Renal cortical epithelial cell (primary cell): ENCODE results near the gene MANSC1. TPM values are rescaled to one million over a fixed set of nuclear protein-coding genes. Genes with fewer than 3 reads are reported as not detected.
"Not testable (repeated sequence)": the region's sequence is repeated elsewhere in the genome, so short reads cannot be mapped to it uniquely, and the experiment has no call there.

Source experiments
- DNase-seq: peaks from one replicate; pipeline ENCODE4 v3.0.0-alpha.2; 2011; ENCODE audit warnings: low read depth
- total RNA-seq: library from RNA; depleted of rRNA; stranded (reverse); fragments of >200 nt; gene quantifications from 2 replicates; pipeline ENCODE4 v1.2.3, GENCODE V29; 2014

The MANSC1 gene
- total RNA-seq, 1 donor from 2014 or later: 1.8 TPM

DNA sequence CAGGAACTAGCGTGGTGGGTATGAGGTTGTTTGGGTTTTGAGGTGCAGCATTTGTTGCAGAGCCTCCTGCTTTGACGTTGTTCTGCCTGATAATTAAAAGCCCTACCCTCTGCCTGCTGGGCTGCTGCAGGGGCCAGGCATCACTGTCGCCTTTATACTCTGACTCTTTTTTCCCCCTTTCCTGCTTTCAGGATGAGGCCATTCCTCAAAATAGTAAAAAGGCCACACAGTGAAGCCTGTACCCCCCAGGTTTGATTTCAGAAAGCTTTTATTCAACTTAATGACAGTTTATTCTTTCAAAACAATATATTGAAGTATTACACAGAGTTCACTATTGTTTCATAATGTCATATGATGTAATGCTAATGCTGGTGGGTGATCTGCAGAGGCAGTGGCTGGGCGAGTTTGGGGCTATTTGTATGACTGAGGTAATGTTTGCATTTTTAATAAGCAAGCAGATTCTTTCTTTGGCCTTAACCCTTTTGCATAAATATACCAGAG lies 15.9 kb upstream of the MANSC1 start:
- no peak for DNase-seq

DNA sequence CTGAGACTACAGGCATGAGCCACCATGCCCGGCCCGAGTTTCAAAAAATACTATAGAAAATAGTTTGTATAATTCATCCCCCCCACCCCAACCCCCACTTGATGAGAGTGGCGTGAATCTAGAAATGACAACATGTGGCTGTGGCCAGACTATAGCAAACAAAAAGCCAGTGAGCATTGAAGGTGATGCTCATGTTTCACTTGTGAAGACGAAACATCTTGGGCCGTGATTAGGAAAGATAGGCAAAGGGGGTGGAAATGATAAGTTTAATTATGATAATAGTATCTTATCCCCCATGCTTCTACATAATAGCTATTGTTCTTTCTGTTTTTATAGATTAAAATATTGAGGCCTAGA lies 15.4 kb upstream of the MANSC1 start:
- DNase-seq: no peak

DNA sequence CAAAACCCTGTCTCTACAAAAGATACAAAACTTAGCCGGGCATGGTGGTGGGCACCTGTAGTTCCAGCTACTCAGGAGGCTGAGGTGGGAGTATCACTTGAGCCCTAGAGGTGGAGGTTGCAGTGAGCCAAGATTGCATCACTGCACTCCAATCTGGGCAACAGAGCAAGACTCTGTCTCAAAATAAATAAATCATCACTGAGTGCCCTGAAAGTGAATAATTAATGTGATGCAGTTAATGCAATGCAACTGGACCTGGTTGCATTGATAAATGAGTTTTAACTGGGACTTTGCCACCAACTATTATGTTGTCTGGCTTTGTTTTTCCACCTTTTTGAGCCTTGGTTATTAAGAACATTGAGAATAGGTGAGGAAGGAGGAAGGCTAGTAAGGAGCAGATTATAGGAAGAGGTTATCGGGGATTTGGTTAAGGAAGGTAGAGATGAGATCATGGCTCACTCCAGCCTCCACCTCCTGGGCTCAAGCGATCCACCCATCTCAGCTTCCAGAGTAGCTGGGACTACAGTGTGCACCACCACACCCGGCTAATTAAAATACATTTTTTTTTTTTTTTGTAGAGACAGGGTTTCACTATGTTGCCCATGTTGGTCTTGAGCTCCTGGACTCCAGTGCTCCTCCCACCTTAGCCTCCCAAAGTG lies 14.9 kb upstream of the MANSC1 start:
- no peak for DNase-seq

DNA sequence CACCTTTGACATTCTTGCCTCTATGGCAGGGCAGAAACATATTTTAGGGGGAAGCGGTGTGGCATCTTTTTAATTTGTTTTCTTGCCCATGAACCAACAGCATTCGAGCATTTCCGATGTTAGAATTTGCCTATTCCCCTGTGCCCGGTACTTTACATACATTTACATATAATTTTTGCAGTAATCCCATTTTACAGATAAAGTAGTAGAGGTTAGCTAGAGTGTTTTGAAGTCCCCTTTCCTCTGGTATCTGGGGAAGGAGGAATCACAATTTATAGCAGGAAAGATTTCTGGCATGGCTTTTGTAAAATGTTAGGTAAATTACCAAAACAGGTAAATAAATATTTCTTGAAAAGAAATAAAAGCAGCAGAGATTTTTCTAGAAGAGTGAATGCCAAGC lies 8.5 kb upstream of the MANSC1 start:
- no peak for DNase-seq

DNA sequence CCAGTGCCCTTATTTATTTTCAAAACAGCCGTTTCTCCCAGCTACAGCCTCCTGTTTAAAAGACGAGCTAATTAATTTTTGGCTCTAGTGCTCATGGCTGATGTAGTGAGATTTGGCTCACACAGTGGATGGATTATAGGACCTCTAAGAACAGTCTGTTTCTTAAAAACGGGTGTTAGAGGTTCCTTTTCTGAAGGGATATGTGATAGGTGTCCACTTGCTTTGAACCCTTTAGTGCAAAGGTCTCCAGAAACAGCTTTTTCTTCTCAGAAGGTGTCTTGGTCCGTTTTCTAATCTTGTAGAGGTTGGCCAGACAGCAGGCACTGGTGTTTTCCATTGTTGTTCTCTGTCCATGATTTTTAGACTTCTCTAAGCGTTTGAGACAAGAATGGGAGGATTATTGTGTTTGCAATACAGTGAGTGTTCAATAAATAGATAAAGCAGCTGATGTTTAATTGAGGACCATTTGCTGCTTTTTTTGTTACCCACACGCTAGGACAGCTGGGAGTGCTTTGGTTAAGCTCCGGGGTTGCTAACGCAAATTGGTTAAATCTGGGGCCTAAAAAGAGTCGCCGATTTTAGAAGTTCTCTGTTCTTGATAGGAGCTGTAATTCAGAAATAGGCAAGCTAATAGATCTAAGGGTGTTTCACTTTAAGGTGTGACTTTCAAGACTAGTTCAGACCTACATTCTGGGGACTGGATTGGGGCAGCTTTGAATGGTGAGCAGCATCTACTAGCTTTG lies 7.8 kb upstream of the MANSC1 start:
- DNase-seq: peak; percentile 28

DNA sequence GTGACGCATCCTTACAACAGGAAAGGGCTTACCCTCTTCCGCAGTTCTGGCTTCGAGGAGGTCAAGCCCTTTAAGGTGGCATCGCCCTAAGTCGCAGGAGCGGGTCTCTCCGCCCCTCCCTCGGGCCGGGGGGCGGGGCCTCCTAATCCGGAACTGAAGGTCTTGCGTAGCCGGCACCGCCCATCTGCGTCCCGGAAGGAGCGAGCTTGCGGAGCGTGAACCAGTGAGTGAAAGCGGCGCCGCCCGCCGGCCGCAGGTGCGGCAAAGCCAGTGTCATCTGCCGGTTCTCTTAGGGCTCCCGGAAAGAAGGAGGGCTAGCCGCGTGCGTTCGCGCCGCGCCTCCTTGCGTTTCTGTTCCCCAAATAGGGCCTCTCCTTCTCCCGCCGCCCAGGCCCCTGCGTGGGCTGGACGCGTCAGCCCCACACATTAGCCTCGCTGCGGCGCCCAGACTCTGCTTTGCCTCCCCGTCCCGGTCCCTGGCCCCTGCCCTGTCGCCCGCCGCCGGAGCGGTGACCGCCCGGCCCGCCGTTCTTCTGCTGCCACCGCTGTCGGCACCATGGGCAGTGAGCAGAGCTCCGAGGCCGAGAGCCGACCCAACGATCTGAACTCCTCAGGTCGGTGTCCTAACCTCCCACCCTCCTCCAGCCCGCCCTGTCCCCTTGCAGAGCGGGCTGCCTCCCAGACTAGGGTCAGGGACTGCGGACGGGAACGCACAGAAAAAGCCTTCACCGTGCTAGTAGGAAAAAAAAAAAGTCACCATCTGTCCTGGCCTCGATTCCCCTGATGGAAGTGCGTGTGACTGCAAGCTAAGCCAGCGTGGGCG lies 7.1 kb upstream of the MANSC1 start, which contains the start of gene BORCS5:
Gene BORCS5 (plus strand): TSS at position 183 of the 823 bp plus-strand sequence. CDS start 374 bp downstream, at position 557.
- DNase-seq: peak; percentile 88

DNA sequence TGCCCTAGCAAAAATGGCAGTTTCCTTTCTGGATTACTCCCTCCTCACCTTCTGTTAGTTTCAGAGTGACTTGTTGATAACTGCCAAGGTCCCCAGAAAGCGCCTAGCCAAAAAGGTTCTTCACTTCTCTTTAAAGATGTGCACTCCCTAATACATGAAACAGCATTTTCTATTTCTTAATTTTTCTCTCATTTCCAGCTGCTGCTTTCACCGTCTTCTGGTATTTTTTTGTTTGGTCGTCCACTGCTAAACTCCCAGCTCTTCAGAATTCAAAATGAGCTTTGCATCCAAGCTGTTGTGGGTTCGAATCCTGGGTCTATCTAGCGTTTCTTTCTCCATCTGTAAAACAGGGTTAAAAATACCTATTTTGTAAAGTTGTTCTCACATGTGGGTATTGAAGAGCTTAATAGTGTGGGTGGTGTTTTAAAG lies 6.4 kb upstream of the MANSC1 start:
- DNase-seq: no peak

DNA sequence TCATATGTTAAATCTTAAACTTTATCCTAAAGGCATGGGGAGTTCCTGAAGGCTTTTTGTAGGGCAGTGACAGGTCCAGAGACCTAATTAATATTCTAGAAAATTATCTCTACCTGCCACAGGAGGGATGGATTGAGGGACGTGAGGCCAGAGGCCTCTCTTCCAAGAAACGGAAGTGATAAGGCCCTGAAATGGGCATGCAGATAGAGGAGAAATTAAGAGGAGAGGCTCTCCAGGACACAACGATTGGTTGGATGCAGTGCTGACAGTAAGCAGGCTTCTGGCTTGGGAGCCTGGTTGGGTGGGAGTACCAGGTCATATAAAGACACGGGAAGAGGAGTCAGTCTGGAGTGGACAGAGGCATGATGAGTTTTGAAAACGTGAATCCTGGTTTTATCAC lies 3.8 kb upstream of the MANSC1 start:
- no peak for DNase-seq

DNA sequence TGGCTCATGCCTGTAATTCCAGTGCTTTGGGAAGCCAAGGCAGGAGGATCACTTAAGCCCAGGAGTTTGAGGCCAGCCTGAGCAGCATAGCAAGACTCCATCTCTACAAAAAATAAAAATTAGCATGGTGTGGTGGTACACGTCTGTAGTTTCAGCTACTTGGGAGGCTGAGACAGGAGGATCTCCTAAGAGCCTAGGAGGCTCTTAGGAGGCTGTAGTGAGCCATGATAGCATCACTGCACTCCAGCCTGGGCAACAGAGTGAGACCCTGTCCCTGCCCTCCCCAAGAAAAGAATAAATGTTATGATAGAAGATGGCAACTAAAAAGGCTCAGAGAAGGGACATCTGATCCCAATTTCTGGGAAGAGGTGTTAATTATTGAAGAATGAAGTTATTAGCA lies 3.2 kb upstream of the MANSC1 start:
- DNase-seq: no peak

DNA sequence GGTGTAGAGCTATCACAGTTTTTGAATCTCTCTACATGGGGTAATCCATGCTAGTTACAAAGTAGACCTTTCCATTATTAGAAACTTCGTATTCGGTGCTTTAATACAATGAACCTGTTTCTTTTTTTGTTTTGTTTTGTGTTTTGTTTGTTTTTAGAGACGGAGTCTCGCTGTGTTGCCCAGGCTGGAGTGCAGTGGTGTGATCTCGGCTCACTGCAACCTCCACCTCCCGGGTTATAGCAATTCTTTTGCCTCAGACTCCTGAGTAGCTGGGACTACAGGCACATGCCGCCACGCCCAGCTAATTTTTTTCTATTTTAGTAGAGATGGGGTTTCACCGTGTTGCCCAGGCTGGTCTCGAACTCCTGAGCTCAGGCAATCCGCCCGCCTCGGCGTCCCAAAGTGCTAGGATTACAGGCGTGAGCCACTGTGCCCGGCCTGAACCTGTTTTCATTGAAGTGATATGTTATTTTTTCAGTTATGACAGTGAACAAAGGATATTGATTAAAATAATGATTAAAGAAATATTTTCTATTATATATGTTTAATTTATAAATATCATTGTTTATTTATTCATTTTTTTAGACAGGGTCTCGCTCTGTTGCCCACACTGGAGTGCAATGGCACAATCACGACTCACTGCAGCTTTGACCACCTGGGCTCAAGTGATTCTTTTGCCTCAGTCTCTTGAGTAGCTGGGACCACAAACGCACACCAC lies 1.6 kb upstream of the MANSC1 start:
- DNase-seq: not testable (repeated sequence)

DNA sequence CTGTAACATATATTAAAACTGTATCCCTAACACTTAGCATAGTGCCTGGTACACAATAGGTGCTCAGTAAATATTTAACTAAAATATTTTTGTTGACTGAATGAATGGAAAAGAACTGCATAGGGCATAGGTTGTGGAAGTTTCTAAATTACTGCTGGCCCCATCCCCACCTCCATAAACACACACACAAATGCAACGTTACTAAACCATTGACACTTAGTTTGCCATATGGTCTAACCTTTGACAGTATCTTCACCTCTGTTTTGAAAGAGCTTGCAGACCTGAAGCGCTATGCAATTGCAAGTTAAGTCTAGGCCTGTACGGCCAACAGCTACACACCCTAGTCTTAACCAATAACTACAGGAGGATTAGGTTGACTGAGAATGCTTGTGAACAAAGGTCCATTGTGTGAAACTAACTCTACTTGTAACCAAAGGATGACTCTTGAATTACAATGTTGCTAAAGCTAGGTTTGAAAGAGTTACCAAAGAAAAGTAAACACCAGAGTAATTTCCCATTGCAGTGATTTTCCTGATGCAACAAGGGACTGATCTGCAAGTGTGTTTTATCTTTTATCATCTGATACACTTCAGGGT lies 924 bp upstream of the MANSC1 start:
- peak; percentile 86 for DNase-seq

DNA sequence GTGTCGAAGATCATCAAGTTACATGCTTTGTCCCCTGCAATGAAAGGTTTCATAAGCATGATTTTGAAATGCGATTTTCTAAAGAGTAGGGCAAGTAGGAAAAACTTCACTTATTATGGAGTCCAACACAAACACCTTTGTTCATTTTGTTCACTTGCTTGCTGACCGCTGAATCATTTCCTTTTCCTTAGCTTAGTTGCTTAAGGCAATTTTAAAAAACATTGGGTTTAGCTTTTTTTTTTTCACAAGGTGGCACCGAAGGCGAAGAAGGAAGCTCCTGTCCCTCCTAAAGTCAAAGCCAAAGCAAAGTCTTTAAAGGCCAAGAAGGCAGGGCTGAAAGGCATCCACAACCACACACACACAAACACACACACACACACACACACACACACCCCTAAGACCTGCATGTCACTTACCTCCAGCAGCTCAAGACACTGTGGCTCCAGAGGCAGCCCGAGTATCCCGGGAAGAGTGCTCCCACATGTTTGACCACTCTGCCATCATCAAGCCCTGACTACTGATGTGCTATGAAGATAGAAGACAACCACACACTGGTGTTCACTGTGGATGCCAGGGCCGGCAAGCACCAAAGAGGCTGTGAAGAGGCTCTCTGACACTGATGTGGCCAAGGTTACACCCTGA lies 11.4 kb downstream of the MANSC1 start:
- DNase-seq: peak; percentile 84

DNA sequence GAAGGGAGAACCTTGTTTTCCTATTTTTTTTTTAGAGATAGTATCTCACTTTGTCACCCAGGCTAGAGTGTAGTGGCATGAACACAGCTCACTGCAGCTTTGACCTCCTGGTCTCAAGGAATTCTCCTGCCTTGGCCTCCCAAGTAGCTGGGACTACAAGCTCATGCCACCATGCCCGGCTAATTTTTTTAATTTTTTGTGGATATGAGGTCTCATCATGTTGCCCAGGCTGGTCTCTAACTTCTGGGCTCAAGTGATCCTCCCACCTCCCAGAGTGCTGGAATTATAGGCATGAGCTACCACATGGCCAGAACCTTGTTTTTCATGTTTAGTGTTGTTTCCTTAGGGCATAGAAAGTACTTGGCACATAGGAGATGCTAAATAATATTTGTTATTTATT lies 13.5 kb downstream of the MANSC1 start:
- no peak for DNase-seq

DNA sequence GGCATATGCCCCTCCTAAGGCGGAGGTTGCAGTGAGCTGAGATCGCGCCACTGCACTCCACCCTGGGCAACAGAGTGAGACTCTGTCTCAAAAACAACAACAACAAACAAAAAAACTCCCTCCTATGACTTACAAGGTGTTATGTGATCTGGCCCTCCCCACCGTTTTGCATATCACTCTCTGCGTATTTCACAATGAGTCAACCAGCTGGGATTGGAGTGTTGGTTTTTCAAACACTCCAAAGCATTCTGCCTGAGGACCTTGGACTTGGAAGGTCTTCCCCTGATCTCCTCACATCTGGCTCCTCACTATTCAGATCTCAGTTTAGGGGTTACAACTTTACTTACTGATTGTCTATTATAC lies 14.0 kb downstream of the MANSC1 start:
- DNase-seq: peak; percentile 56

DNA sequence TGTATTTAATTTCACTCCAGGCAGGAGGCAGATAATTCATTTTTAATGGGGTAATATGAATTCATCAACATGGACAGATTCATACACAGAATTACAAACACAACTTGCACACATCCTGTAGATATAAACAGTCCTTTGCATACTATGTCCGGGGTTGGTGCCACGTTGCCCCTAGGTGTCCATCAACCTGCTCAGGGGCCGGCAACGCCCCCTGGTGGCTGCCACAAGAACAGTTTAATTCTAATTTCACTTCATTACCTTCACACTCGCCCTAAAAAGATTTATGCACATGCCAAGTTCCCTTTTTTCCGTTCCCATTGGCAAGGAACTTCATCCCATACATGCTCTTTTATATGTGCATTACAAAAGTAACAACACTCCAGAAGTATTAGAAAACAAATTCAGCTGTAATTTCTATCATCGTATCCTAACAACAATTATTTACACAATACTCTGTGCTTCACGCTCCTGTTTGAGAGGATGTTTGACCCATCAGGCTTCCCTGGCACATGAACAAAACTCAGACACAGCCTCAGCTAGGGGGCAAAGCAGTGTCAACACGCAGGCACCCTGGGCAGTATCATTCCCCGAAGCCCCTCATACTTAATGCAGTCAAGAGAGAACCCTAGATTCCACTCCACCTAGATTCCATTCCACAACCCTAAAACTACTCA lies 15.5 kb downstream of the MANSC1 start:
- DNase-seq: no peak

DNA sequence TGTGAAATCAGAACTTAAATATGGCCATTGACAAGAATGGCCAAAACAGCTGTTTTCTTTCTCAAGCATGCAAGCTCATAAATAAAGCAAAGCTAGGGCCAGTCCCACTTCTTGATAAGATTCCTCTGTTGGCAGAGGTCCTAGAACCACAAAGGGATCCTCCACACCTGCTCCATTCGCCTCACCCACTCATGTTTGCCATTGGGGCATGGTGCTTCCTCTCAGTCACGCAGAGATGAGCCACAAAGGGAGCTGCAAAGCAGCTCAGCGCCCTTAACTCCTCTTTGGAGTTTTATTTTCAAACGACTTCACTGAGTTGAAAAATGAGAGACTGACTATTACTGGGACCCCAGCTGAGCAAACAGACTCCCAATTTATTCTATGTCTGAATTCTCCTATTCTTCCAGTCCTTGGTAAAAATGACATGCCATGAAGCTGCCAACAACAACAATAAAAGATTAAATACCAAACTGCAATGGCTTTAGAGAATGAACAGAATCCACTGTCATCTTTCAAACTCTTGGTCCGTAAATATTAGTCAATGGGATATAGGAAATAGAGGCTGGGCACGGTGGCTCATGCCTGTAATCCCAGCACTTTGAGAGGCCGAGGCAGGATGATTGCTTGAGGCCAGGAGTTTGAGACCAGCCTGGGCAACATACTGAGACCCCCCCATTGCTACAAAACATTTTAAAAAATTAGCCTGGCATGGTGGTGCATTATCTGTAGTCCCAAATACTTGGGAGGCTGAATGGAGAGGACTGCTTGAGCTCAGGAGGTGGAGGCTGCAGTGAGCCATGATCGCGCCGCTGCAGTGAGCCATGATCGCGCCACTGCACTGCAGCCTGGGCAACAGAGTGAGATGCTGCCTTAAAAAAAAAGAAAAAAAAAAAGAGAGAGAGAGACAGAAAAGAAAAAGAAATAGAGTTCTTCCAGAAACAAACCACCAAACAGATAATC lies 16.4 kb downstream of the MANSC1 start:
- peak; percentile 25 for DNase-seq

DNA sequence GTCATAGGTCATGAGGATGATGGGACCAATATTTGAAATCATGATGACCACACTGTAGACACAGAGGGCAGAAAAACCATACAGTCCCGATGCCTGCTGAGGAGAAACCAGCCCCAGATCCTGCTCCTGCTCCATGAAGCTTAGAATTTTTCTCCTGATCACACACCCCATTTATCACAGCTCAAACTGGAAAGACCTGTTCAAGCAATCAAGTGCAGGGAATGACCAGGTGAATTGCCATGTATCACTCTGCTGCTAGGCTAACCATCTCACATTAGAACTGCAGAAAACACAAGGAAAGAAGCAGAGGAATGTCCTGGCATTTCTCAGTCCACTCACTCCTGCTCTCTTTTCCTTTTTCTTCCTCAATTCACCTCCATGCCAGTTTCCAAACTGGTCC lies 18.1 kb downstream of the MANSC1 start:
- DNase-seq: no peak

DNA sequence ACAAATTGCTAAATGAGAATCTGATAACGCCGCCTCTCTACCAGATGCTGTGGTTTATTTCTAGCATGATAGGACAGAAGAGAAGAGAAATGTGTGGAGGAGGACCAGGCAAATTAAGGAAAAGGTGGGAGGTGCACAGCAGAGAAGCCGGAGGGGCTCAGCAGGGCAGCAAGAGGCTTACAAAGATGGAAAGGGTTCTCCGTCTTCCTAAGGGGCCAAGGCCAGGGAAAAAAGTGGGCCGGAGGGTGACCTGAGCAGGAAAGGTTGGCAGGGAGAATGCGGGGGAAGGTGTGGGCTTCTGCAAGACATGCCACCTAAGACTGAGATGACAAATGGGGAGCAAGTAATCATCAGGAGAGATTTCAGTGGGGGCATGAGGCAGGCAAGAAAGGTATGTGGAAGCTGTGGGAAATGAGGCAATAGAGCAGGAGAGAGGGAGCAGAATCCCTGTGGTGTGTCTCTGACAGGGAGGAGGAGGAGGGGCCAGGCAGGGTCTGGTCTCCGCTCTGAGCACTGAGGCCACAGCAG lies 18.7 kb downstream of the MANSC1 start:
- DNase-seq: no peak

DNA sequence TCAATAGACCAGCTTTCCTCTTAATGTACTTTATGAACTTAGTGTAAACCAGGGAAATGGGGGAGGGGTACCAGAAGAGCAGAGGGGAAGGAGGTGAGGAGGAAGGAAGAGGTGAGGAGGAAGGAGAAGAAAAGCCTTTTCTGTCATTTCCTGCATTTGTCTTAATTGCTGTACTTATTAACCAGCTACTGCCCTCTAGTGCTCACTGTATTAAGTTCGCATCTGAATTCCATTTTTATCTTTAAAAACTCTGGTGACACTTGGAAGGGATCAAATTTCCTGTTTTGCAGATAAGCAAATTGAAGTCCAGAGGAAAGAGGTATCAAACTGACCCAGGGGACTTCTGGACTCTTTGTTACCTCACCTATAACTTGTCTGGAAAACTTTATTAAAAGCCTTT lies 22.2 kb downstream of the MANSC1 start:
- DNase-seq: peak; percentile 76
